Right lobe of liver (tissue), 4 donors: ENCODE results near the gene DNAJB1.

Source experiments
- POLR2A ChIP-seq: fragments of 450-650 bp; IDR thresholded peaks from one replicate; pipeline ENCODE4 v1.6.1; 2017; ENCODE audit warnings: antibody characterized with exemption, mild to moderate bottlenecking
- TF ChIP-seq, protein P1 (sequence below), 4 donors: fragments of 200-600 bp in 3 of 4; fragments of 450-650 bp in 1 of 4; IDR thresholded peaks; one replicate each; pipeline versions ENCODE4 v1.5.1 to v1.8.0; 2016 to 2022; ENCODE audit warnings: antibody characterized with exemption in 4 of 4, mild to moderate bottlenecking in 2 of 4
- donor health status: DM: no; HTN: no; CAD: no.
- donor health status: DM: no; HTN: no; CAD: no.
- donor health status: DM: no; HTN: yes; CAD: no.

DNA sequence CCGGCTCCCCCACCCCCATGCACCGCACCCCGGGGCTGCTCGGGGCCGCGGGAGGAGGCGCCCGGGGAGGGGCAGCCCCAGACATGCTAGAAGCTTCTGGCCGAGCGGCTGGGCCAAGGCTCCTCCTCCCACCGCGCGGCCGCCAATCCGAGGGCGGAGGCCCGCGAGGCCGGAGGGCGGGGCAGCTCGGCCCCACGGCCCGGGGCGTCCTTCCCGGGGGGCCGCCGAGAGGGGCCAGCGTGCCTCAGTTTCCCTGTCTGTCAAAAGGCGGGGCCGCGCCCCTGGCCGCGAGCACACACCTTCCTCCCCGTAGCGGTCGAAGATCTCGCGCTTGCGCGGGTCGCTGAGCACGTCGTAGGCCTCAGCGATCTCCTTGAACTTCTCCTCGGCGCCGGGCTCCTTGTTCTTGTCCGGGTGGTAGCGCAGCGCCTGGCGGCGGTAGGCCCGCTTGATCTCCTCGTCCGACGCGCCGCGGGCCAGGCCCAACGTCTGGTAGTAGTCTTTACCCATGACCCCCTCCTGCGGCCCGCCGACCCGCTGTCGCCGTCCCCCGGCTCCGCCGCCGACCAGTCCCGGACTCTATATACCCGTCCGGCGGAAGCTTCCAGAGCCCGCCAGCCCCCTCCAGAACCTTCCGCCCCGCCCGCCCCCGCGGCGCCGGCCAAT, at the start of gene DNAJB1:
- TF ChIP-seq, protein P1, sequence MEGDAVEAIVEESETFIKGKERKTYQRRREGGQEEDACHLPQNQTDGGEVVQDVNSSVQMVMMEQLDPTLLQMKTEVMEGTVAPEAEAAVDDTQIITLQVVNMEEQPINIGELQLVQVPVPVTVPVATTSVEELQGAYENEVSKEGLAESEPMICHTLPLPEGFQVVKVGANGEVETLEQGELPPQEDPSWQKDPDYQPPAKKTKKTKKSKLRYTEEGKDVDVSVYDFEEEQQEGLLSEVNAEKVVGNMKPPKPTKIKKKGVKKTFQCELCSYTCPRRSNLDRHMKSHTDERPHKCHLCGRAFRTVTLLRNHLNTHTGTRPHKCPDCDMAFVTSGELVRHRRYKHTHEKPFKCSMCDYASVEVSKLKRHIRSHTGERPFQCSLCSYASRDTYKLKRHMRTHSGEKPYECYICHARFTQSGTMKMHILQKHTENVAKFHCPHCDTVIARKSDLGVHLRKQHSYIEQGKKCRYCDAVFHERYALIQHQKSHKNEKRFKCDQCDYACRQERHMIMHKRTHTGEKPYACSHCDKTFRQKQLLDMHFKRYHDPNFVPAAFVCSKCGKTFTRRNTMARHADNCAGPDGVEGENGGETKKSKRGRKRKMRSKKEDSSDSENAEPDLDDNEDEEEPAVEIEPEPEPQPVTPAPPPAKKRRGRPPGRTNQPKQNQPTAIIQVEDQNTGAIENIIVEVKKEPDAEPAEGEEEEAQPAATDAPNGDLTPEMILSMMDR (IDR thresholded peaks at IDR 0.05), result no peak
- peak; percentile 99 for TF ChIP-seq POLR2A
